ENCODE data around the gene C6orf47. TPM values are rescaled to one million over a fixed set of nuclear protein-coding genes. Genes with fewer than 3 reads are reported as not detected.

The C6orf47 gene
- total RNA-seq, 1 experiment from 2014 or later = 19.4 TPM

GRCh38 chr6:31626952-31627351, 33.6 kb downstream of the C6orf47 start:
- Mint-ChIP-seq H3K9me3 (ENCODE audit: unreplicated experiment) (no peaks in the 10 kb centered on the region), H3K27ac (ENCODE audit: unreplicated experiment) (no peak overlapping the region), H3K36me3 (ENCODE audit: insufficient read depth, unreplicated experiment) (peaks cover 90% of the 10 kb centered on the region), H3K4me3 (ENCODE audit: unreplicated experiment) (no peak overlapping the region), H3K27me3 (ENCODE audit: insufficient read depth, unreplicated experiment) (no peaks in the 10 kb centered on the region), H3K4me1 (ENCODE audit: low read depth, unreplicated experiment) (peaks cover 8% of the 10 kb centered on the region)
- Histone ChIP-seq H3K4me1 (peaks cover 9% of the 10 kb centered on the region), H3K9me3 (no peaks in the 10 kb centered on the region), H3K4me3 (ENCODE audit: low read depth, low read length) (no peak overlapping the region), H3K36me3 (ENCODE audit: control insufficient read depth, insufficient read depth, low read length) (peaks cover 25% of the 10 kb centered on the region), H3K27me3 (replicated peaks; ENCODE audit: control insufficient read depth, insufficient read depth, low read length) (no peaks in the 10 kb centered on the region)
- TF ChIP-seq, protein P1, sequence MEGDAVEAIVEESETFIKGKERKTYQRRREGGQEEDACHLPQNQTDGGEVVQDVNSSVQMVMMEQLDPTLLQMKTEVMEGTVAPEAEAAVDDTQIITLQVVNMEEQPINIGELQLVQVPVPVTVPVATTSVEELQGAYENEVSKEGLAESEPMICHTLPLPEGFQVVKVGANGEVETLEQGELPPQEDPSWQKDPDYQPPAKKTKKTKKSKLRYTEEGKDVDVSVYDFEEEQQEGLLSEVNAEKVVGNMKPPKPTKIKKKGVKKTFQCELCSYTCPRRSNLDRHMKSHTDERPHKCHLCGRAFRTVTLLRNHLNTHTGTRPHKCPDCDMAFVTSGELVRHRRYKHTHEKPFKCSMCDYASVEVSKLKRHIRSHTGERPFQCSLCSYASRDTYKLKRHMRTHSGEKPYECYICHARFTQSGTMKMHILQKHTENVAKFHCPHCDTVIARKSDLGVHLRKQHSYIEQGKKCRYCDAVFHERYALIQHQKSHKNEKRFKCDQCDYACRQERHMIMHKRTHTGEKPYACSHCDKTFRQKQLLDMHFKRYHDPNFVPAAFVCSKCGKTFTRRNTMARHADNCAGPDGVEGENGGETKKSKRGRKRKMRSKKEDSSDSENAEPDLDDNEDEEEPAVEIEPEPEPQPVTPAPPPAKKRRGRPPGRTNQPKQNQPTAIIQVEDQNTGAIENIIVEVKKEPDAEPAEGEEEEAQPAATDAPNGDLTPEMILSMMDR (IDR thresholded peaks at IDR 0.05; ENCODE audit: insufficient read depth in 1 of 2, low read depth in 1 of 2, low read length in 1 of 2, severe bottlenecking in 1 of 2, unreplicated experiment in 1 of 2) = no peak
- ChIA-PET POLR2A (no interaction called here), CTCF (interaction anchor here (0.6 kb wide), 1 partner anchor 908 kb away, joined by 3 read pairs; no protein-coding TSS in a partner anchor)
- intact Hi-C loops (cut with micrococcal nuclease; ENCODE audit: unreplicated experiment) = no loop called here
- no TSS peak for BruUV-seq (replicated peaks)
- DNase-seq = no peak

GRCh38 chr6:31624070-31624469, 36.5 kb downstream of the C6orf47 start:
- CTCF ChIA-PET = no interaction called here
- no TSS peak for BruUV-seq (replicated peaks)
- no peaks in the 10 kb centered on the region for H3K27me3 ChIP-seq (replicated peaks; ENCODE audit: control insufficient read depth, insufficient read depth, low read length)
- no peak for DNase-seq
- H3K9me3 ChIP-seq = no peaks in the 10 kb centered on the region
- Mint-ChIP-seq H3K27me3 (ENCODE audit: insufficient read depth, unreplicated experiment) (no peaks in the 10 kb centered on the region), H3K27ac (ENCODE audit: unreplicated experiment) (no peak overlapping the region), H3K36me3 (ENCODE audit: insufficient read depth, unreplicated experiment) (peaks cover 81% of the 10 kb centered on the region), H3K9me3 (ENCODE audit: unreplicated experiment) (no peaks in the 10 kb centered on the region), H3K4me1 (ENCODE audit: low read depth, unreplicated experiment) (peaks cover 12% of the 10 kb centered on the region), H3K4me3 (ENCODE audit: unreplicated experiment) (no peak overlapping the region)
- intact Hi-C loops (cut with micrococcal nuclease; ENCODE audit: unreplicated experiment) = no loop called here
- H3K4me1 ChIP-seq = peaks cover 9% of the 10 kb centered on the region
- H3K4me3 ChIP-seq (ENCODE audit: low read depth, low read length) = no peak overlapping the region
- peaks cover 25% of the 10 kb centered on the region for H3K36me3 ChIP-seq (ENCODE audit: control insufficient read depth, insufficient read depth, low read length)
- TF ChIP-seq, protein P1 (IDR thresholded peaks at IDR 0.05; ENCODE audit: insufficient read depth in 1 of 2, low read depth in 1 of 2, low read length in 1 of 2, severe bottlenecking in 1 of 2, unreplicated experiment in 1 of 2) = no peak
- POLR2A ChIA-PET = no interaction called here

GRCh38 chr6:31622684-31623091, 37.9 kb downstream of the C6orf47 start:
- peaks cover 20% of the 10 kb centered on the region for H3K36me3 ChIP-seq (ENCODE audit: control insufficient read depth, insufficient read depth, low read length)
- DNase-seq = no peak
- H3K9me3 ChIP-seq = no peaks in the 10 kb centered on the region
- H3K27me3 ChIP-seq (replicated peaks; ENCODE audit: control insufficient read depth, insufficient read depth, low read length) = no peaks in the 10 kb centered on the region
- H3K4me3 ChIP-seq (ENCODE audit: low read depth, low read length) = no peak overlapping the region
- CTCF ChIA-PET = no interaction called here
- TF ChIP-seq, protein P1 (IDR thresholded peaks at IDR 0.05; ENCODE audit: insufficient read depth in 1 of 2, low read depth in 1 of 2, low read length in 1 of 2, severe bottlenecking in 1 of 2, unreplicated experiment in 1 of 2) = no peak
- Mint-ChIP-seq H3K27me3 (ENCODE audit: insufficient read depth, unreplicated experiment) (no peaks in the 10 kb centered on the region), H3K9me3 (ENCODE audit: unreplicated experiment) (no peaks in the 10 kb centered on the region), H3K4me3 (ENCODE audit: unreplicated experiment) (peak overlapping the region; percentile 83), H3K4me1 (ENCODE audit: low read depth, unreplicated experiment) (peaks cover 12% of the 10 kb centered on the region), H3K27ac (ENCODE audit: unreplicated experiment) (peak overlapping the region; percentile 99), H3K36me3 (ENCODE audit: insufficient read depth, unreplicated experiment) (peaks cover 75% of the 10 kb centered on the region)
- peaks cover 9% of the 10 kb centered on the region for H3K4me1 ChIP-seq
- BruUV-seq (replicated peaks) = no TSS peak
- POLR2A ChIA-PET = interaction anchor here (1.0 to 1.4 kb wide), 2 partner anchors 29 to 38 kb away, joined by 4 read pairs; partner anchors contain the start of genes BAG6 and C6orf47
- intact Hi-C loops (cut with micrococcal nuclease; ENCODE audit: unreplicated experiment) = no loop called here

Data from Caco-2 (cell line).